CD14-positive monocyte (primary cell): ENCODE results near the gene POU6F2. TPM values are rescaled to one million over a fixed set of nuclear protein-coding genes. Genes with fewer than 3 reads are reported as not detected.

Experiments used
- DNase-seq, 3 donors: peaks; one replicate each; pipeline ENCODE4 v3.0.0-alpha.2; 2011 to 2022
- H2AFZ ChIP-seq: 2 replicates; pipeline ENCODE4 v1.6.0; 2012; ENCODE audit warnings: mild to moderate bottlenecking, low read depth, low read length, inconsistent platforms; ENCODE audit not compliant: insufficient read depth, poor library complexity, severe bottlenecking
- H3K27ac ChIP-seq, 2 donors: 1 replicate in 1 of 2; 2 replicates in 1 of 2; pipeline ENCODE4 v1.5.1; 2012 to 2013; ENCODE audit warnings: low read length in 2 of 2, control low read depth in 1 of 2, inconsistent platforms in 1 of 2, low read depth in 1 of 2, mild to moderate bottlenecking in 1 of 2
- H3K27me3 ChIP-seq, 2 donors: one replicate each; pipeline versions ENCODE4 v1.6.0 to v1.6.1; 2011 to 2013; ENCODE audit warnings: low read length in 2 of 2; ENCODE audit not compliant: control insufficient read depth in 2 of 2, insufficient read depth in 2 of 2
- H3K36me3 ChIP-seq, 2 donors: replicated peaks in 1 of 2; 1 replicate in 1 of 2; 2 replicates in 1 of 2; pipeline versions ENCODE4 v1.5.1 to v1.6.1; 2012 to 2013; ENCODE audit warnings: low read length in 2 of 2, control low read depth in 1 of 2, inconsistent platforms in 1 of 2, mild to moderate bottlenecking in 1 of 2; ENCODE audit not compliant: insufficient read depth in 2 of 2, control insufficient read depth in 1 of 2
- H3K4me1 ChIP-seq, 2 donors: 1 replicate in 1 of 2; 2 replicates in 1 of 2; pipeline versions ENCODE4 v1.5.1 to v1.6.1; 2012 to 2013; ENCODE audit warnings: low read length in 2 of 2, control low read depth in 1 of 2, inconsistent platforms in 1 of 2, mild to moderate bottlenecking in 1 of 2, moderate library complexity in 1 of 2; ENCODE audit not compliant: insufficient read depth in 2 of 2, control insufficient read depth in 1 of 2
- H3K4me2 ChIP-seq: replicated peaks from 2 replicates; pipeline ENCODE3; 2012; ENCODE audit warnings: low read length, moderate library complexity, mild to moderate bottlenecking; ENCODE audit not compliant: poor library complexity, severe bottlenecking; ENCODE audit errors: extremely low read depth
- H3K4me3 ChIP-seq, 3 experiments: fragments of 200-600 bp in 1 of 3; sonication (generic) in 1 of 3; replicated peaks in 1 of 3; 1 replicate in 2 of 3; 2 replicates in 1 of 3; pipeline ENCODE4 v1.5.1; 2011 to 2013; ENCODE audit warnings: low read length in 3 of 3, mild to moderate bottlenecking in 3 of 3, control low read depth in 2 of 3, low read depth in 2 of 3, inconsistent platforms in 1 of 3, moderate library complexity in 1 of 3
- H3K79me2 ChIP-seq: 2 replicates; pipeline ENCODE4 v1.6.0; 2012; ENCODE audit warnings: mild to moderate bottlenecking, control low read depth, inconsistent platforms, low read length, moderate library complexity; ENCODE audit not compliant: insufficient read depth
- H3K9ac ChIP-seq: 2 replicates; pipeline ENCODE4 v1.6.0; 2017; ENCODE audit warnings: low read length, mild to moderate bottlenecking; ENCODE audit not compliant: insufficient read depth, poor library complexity, severe bottlenecking
- H3K9me3 ChIP-seq, 2 donors: replicated peaks in 1 of 2; 1 replicate in 1 of 2; 2 replicates in 1 of 2; pipeline versions ENCODE4 v1.5.1 to v1.6.1; 2012 to 2013; ENCODE audit warnings: low read length in 2 of 2, control low read depth in 1 of 2; ENCODE audit not compliant: control insufficient read depth in 1 of 2, insufficient read depth in 1 of 2
- H4K20me1 ChIP-seq: 2 replicates; pipeline ENCODE4 v1.6.0; 2012; ENCODE audit warnings: mild to moderate bottlenecking, low read length, control low read depth, moderate library complexity; ENCODE audit not compliant: insufficient read depth
- H3K27ac Mint-ChIP-seq, 7 donors: one replicate each; pipeline ENCODE4 v1.8.0; 2020; ENCODE audit warnings: mild to moderate bottlenecking in 7 of 7, mixed read lengths in 7 of 7, moderate library complexity in 6 of 7, inconsistent platforms in 2 of 7
- H3K27me3 Mint-ChIP-seq, 3 donors: one replicate each; pipeline ENCODE4 v1.8.0; 2021 to 2022; ENCODE audit warnings: low read depth in 3 of 3, mild to moderate bottlenecking in 3 of 3, mixed read lengths in 3 of 3, moderate library complexity in 3 of 3, inconsistent platforms in 1 of 3
- H3K36me3 Mint-ChIP-seq, 2 donors: one replicate each; pipeline ENCODE4 v1.8.0; 2020; ENCODE audit warnings: mixed read lengths in 2 of 2, inconsistent platforms in 1 of 2, mild to moderate bottlenecking in 1 of 2
- H3K4me1 Mint-ChIP-seq: one replicate; pipeline ENCODE4 v1.8.0; 2020; ENCODE audit warnings: mild to moderate bottlenecking, mixed read lengths
- H3K4me3 Mint-ChIP-seq, 2 donors: one replicate each; pipeline ENCODE4 v1.8.0; 2020; ENCODE audit warnings: mild to moderate bottlenecking in 2 of 2, mixed read lengths in 2 of 2, moderate library complexity in 1 of 2
- H3K9me3 Mint-ChIP-seq, 7 donors: one replicate each; pipeline ENCODE4 v1.8.0; 2020 to 2022; ENCODE audit warnings: mixed read lengths in 7 of 7, mild to moderate bottlenecking in 6 of 7, moderate library complexity in 6 of 7, inconsistent platforms in 2 of 7
- CTCF ChIP-seq: fragments of 200-600 bp; IDR thresholded peaks from one replicate; pipeline ENCODE4 v1.8.0; 2022; ENCODE audit warnings: antibody characterized with exemption, mild to moderate bottlenecking
- WGBS: methylation state at CpG from one replicate; pipeline ENCODE4 v1.1.5; 2013; ENCODE audit warnings: missing lambda C conversion rate; ENCODE audit not compliant: insufficient coverage; 5-methylcytosine and 5-hydroxymethylcytosine counted together
- intact Hi-C, 2 donors: fragments of 100-400 bp; cut with micrococcal nuclease; formaldehyde crosslinking; loops; one replicate each; pipeline versions ENCODE4 v1.15.0 to v1.15.1; 2023
- polyA plus RNA-seq, 3 donors: library from polyadenylated mRNA; depleted of rRNA in 1 of 3; unstranded in 2 of 3; stranded (reverse) in 1 of 3; fragments of 300-500 nt in 2 of 3; fragments of >200 nt in 1 of 3; fragmentation: Illumina TruSeq in 2 of 3; gene quantifications; 1 replicate in 2 of 3; 2 replicates in 1 of 3; pipeline ENCODE4 v1.2.3, GENCODE V29; 2012 to 2021

The POU6F2 gene
- polyA plus RNA-seq, 3 donors = not detected

DNA sequence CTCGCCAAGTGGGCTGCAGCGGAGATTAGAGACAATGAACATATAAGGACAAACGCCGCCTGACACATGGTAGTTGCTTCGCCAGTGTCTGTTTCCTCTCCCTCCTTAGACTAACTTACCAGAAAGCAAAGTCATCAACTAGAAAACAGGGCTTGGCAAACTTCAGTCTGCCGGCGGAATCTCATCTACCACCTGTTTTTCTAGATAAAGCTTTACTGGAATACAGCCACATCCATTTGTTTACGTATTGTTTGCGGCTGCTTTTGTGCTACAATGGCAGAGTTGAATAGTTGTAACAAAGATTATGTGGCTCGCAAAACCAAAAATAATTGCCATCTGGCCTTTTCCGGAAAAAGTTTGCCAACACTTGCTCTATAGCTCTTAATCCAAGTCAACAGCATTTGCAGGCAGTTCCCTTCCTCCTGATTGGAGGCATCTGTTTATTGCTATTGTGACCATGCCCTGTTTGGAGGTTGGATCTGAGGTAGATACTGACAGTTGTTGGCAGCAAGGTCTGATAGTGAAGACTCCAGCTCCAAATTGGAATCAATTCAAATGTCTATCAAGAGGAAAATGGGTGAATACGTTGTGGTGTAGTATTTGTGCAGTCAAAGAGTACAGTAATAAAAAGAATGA lies 260.6 kb downstream of the POU6F2 start:
- Histone ChIP-seq H3K9me3 (no peaks in the 10 kb centered on the region), H3K4me1 (no peaks in the 10 kb centered on the region), H4K20me1 (no peaks in the 10 kb centered on the region), H3K9ac (no peak overlapping the region), H3K4me3 (no peak overlapping the region), H2AFZ (no peak overlapping the region), H3K36me3 (no peaks in the 10 kb centered on the region), H3K79me2 (no peaks in the 10 kb centered on the region), H3K4me2 (no peak overlapping the region), H3K27ac (no peak overlapping the region), H3K27me3 (no peaks in the 10 kb centered on the region)
- no peak for DNase-seq
- intact Hi-C loops = no loop called here
- H3K36me3 Mint-ChIP-seq = no peaks in the 10 kb centered on the region
- H3K27me3 Mint-ChIP-seq = peaks cover 0 to 2% (median 1%) of the 10 kb centered on the region in 3 donors
- H3K4me1 Mint-ChIP-seq = no peaks in the 10 kb centered on the region
- peak overlapping the region in 1 of 7 donors; percentile 61 for H3K27ac Mint-ChIP-seq
- H3K9me3 Mint-ChIP-seq = peaks cover 2 to 9% (median 3%) of the 10 kb centered on the region in 7 donors
- H3K4me3 Mint-ChIP-seq = no peak overlapping the region
- WGBS = 97% methylated on average over 5 of the region's 12 CpGs
- no peak for TF ChIP-seq CTCF

DNA sequence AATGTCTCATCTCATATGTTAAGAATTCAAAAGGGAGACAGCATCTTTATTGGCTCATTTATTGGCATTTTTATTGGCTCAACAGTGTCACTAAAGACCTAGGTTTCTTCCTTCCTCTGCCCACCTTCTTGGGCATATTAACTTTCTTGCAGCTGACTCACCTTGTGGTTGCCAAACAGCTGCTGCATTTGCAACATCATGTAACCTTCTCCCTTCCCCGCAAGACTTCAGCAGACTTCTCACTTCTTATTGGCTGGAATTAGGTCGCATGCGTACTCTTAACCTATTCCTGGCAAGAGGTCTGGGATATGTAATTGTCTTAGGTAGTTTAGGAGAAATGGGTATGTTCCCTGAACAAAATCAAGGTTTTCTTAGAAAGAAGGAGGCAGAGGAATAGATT lies 263.2 kb downstream of the POU6F2 start:
- intact Hi-C loops = no loop called here
- no peak for DNase-seq
- Histone ChIP-seq H3K9me3 (no peaks in the 10 kb centered on the region), H3K4me2 (no peak overlapping the region), H2AFZ (no peak overlapping the region), H3K36me3 (no peaks in the 10 kb centered on the region), H3K27ac (no peak overlapping the region), H3K9ac (no peak overlapping the region), H3K4me1 (no peaks in the 10 kb centered on the region), H3K79me2 (no peaks in the 10 kb centered on the region), H4K20me1 (no peaks in the 10 kb centered on the region), H3K4me3 (no peak overlapping the region), H3K27me3 (no peaks in the 10 kb centered on the region)
- no peak overlapping the region for H3K4me3 Mint-ChIP-seq
- WGBS = no CpG with 5 or more reads among the region's 3 CpGs
- peaks cover 2 to 10% (median 3%) of the 10 kb centered on the region in 7 donors for H3K9me3 Mint-ChIP-seq
- peaks cover 0 to 2% (median 0%) of the 10 kb centered on the region in 3 donors for H3K27me3 Mint-ChIP-seq
- TF ChIP-seq CTCF = no peak
- H3K27ac Mint-ChIP-seq = no peak overlapping the region
- no peaks in the 10 kb centered on the region for H3K36me3 Mint-ChIP-seq
- H3K4me1 Mint-ChIP-seq = no peaks in the 10 kb centered on the region
